Measurements from ENCODE around the gene ANGPTL2.

DNA sequence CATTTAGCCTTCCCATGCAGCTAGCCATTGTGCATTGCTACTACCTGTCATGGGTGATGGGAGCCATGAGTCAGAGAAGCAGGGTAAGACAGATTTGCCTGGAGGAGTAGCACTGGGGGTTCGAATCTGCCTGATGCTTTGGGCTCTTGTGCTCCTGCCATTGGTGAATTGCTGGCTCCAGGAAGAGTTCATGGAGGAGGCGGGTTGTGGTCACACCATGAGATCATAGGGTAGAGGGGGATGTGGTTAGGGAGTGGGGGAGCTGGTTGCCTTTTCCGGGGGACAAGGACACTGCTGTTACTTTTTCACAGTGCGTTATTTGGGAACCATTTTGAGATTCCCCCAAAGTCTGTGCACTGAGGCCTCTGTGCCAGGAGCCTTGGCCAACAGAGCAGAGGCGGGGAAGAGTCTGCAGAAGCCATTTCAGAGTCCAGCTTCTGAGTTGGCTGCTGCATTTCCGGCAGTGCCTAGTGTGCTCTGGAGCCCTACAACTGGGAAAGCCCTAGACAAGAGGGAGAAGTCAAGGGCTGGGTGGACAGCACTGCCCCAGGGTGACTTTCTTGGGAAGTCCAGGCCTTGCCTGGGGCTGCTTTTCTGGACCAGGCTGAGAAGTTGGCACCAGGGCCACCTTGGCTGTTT is 6.2 kb downstream of the ANGPTL2 start:
- TF ChIP-seq EZH2 (IDR thresholded peaks at IDR 0.05; ENCODE audit: borderline replicate concordance) (no peak), CTCF (IDR thresholded peaks at IDR 0.05; ENCODE audit: poor library complexity) (no peak), EZH2phosphoT487 (IDR thresholded peaks at IDR 0.05; ENCODE audit: low read depth, severe bottlenecking, unreplicated experiment) (no peak)
